Embryonic facial prominence (tissue), 1 donor: ENCODE measurements around the gene SPATA13.
"Not testable (repeated sequence)": the region's sequence is repeated elsewhere in the genome, so short reads cannot be mapped to it uniquely, and the experiment has no call there.

Experiments
- DNase-seq: peaks from one replicate; pipeline ENCODE4 v3.0.0-alpha.2; 2016; ENCODE audit errors: extremely low spot score

SPATA13 gene

GRCh38 chr13:24160458-24161009 is at the start of gene SPATA13:
Gene SPATA13 (plus strand): TSS chr13:24160720. CDS start chr13:24222930, 62,210 bp downstream.
- peak; percentile 83 for DNase-seq

GRCh38 chr13:24112791-24113190 is 47.7 kb upstream of the SPATA13 start:
- no peak for DNase-seq

- DNase-seq: no peak
Observed at GRCh38 chr13:24115671-24116070, 44.8 kb upstream of the SPATA13 start.

GRCh38 chr13:24116131-24116530 is 44.4 kb upstream of the SPATA13 start:
- no peak for DNase-seq

- no peak for DNase-seq
Observed at GRCh38 chr13:24118576-24118975, 41.9 kb upstream of the SPATA13 start.

- DNase-seq: no peak
Observed at GRCh38 chr13:24119626-24120508, 40.7 kb upstream of the SPATA13 start.

- not testable (repeated sequence) for DNase-seq
Observed at GRCh38 chr13:24122045-24122444, 38.5 kb upstream of the SPATA13 start.

- no peak for DNase-seq
Observed at GRCh38 chr13:24122569-24122968, 38.0 kb upstream of the SPATA13 start.

GRCh38 chr13:24123761-24124160 is 36.8 kb upstream of the SPATA13 start:
- no peak for DNase-seq

GRCh38 chr13:24124789-24125476 is 35.6 kb upstream of the SPATA13 start:
- DNase-seq: no peak

- no peak for DNase-seq
Observed at GRCh38 chr13:24127116-24127631, 33.3 kb upstream of the SPATA13 start.

GRCh38 chr13:24128112-24128511 is 32.4 kb upstream of the SPATA13 start:
- DNase-seq: no peak

- no peak for DNase-seq
Observed at GRCh38 chr13:24128962-24129361, 31.6 kb upstream of the SPATA13 start.

- no peak for DNase-seq
Observed at GRCh38 chr13:24129914-24130774, 30.4 kb upstream of the SPATA13 start.

- DNase-seq: no peak
Observed at GRCh38 chr13:24131749-24132148, 28.8 kb upstream of the SPATA13 start.

GRCh38 chr13:24133021-24133795 is 27.3 kb upstream of the SPATA13 start:
- no peak for DNase-seq

GRCh38 chr13:24134231-24134630 is 26.3 kb upstream of the SPATA13 start:
- DNase-seq: no peak

- no peak for DNase-seq
Observed at GRCh38 chr13:24134757-24135156, 25.8 kb upstream of the SPATA13 start.

- DNase-seq: no peak
Observed at GRCh38 chr13:24135674-24136300, 24.7 kb upstream of the SPATA13 start.

GRCh38 chr13:24138911-24139310 is 21.6 kb upstream of the SPATA13 start:
- DNase-seq: no peak
